Transverse colon (tissue), 4 donors: ENCODE measurements around the gene ZNF516.

Experiments
- EP300 ChIP-seq: sonication (generic); formaldehyde crosslinking; IDR thresholded peaks from one replicate; pipeline ENCODE4 v1.6.1; 2017; ENCODE audit warnings: antibody characterized with exemption, low read depth
- POLR2A ChIP-seq: fragments of 450-650 bp; IDR thresholded peaks from one replicate; pipeline ENCODE4 v1.6.1; 2016; ENCODE audit warnings: antibody characterized with exemption, mild to moderate bottlenecking, moderate library complexity
- POLR2AphosphoS5 ChIP-seq, 3 donors: sonication (generic); formaldehyde crosslinking; IDR thresholded peaks; one replicate each; pipeline ENCODE4 v1.6.1; 2016; ENCODE audit warnings: antibody characterized with exemption in 3 of 3
- TF ChIP-seq, protein P1 (sequence below), 5 experiments: fragments of 200-600 bp in 3 of 5; fragments of 450-650 bp in 2 of 5; sonication (generic) in 3 of 5; IDR thresholded peaks; 1 replicate in 2 of 5; 2 replicates in 3 of 5; pipeline ENCODE4 v1.5.1; 2016 to 2017; ENCODE audit warnings: antibody characterized with exemption in 5 of 5, inconsistent platforms in 3 of 5, mild to moderate bottlenecking in 2 of 5, moderate library complexity in 1 of 5

GRCh38 chr18:76338619-76339245, 156.3 kb downstream of the ZNF516 start:
- TF ChIP-seq POLR2A = no peak
- TF ChIP-seq, protein P1, sequence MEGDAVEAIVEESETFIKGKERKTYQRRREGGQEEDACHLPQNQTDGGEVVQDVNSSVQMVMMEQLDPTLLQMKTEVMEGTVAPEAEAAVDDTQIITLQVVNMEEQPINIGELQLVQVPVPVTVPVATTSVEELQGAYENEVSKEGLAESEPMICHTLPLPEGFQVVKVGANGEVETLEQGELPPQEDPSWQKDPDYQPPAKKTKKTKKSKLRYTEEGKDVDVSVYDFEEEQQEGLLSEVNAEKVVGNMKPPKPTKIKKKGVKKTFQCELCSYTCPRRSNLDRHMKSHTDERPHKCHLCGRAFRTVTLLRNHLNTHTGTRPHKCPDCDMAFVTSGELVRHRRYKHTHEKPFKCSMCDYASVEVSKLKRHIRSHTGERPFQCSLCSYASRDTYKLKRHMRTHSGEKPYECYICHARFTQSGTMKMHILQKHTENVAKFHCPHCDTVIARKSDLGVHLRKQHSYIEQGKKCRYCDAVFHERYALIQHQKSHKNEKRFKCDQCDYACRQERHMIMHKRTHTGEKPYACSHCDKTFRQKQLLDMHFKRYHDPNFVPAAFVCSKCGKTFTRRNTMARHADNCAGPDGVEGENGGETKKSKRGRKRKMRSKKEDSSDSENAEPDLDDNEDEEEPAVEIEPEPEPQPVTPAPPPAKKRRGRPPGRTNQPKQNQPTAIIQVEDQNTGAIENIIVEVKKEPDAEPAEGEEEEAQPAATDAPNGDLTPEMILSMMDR (IDR thresholded peaks at IDR 0.05) = no peak
- no peak for TF ChIP-seq EP300
- TF ChIP-seq POLR2AphosphoS5 (IDR thresholded peaks at IDR 0.05) = no peak
